Ishikawa (cell line): ENCODE results near the gene SPINK7.

Source experiments
- CEBPB ChIP-seq: IDR thresholded peaks from 2 replicates; pipeline ENCODE4 v1.6.1; 2012
- CREB1 ChIP-seq: IDR thresholded peaks from 2 replicates; pipeline ENCODE4 v1.6.1; 2012; ENCODE audit warnings: low read depth
- EGR1 ChIP-seq: IDR thresholded peaks from 2 replicates; pipeline ENCODE4 v1.6.1; 2012
- EP300 ChIP-seq: IDR thresholded peaks from 2 replicates; pipeline ENCODE4 v1.6.1; 2012; ENCODE audit warnings: borderline replicate concordance
- FOXM1 ChIP-seq: IDR thresholded peaks from 2 replicates; pipeline ENCODE4 v1.6.1; 2012; ENCODE audit warnings: low read depth, borderline replicate concordance
- NFIC ChIP-seq: IDR thresholded peaks from 2 replicates; pipeline ENCODE4 v1.6.1; 2012
- RAD21 ChIP-seq: IDR thresholded peaks from 2 replicates; pipeline ENCODE4 v1.6.1; 2012; ENCODE audit warnings: low read depth
- REST ChIP-seq: IDR thresholded peaks from 2 replicates; pipeline ENCODE4 v1.6.1; 2012; ENCODE audit warnings: low read depth, mild to moderate bottlenecking
- TAF1 ChIP-seq: IDR thresholded peaks from 2 replicates; pipeline ENCODE4 v1.6.1; 2012; ENCODE audit warnings: low read depth, mild to moderate bottlenecking
- TCF12 ChIP-seq: IDR thresholded peaks from 2 replicates; pipeline ENCODE4 v1.6.1; 2012; ENCODE audit warnings: low read depth
- TEAD4 ChIP-seq: IDR thresholded peaks from 2 replicates; pipeline ENCODE4 v1.6.1; 2012
- USF1 ChIP-seq: IDR thresholded peaks from 2 replicates; pipeline ENCODE4 v1.6.1; 2012
- YY1 ChIP-seq: IDR thresholded peaks from 2 replicates; pipeline ENCODE4 v1.6.1; 2012; ENCODE audit warnings: low read depth
- ZBTB7A ChIP-seq: IDR thresholded peaks from 2 replicates; pipeline ENCODE4 v1.6.1; 2012; ENCODE audit warnings: low read depth
- TF ChIP-seq, protein P1 (sequence below): IDR thresholded peaks from 2 replicates; pipeline ENCODE4 v1.6.1; 2012

SPINK7 gene

GRCh38 chr5:148306446-148306845 is 5.8 kb upstream of the SPINK7 start:
- TF ChIP-seq EGR1 (no peak), TCF12 (no peak), NFIC (no peak), ZBTB7A (no peak), CEBPB (no peak), REST (no peak), TEAD4 (no peak), RAD21 (no peak), FOXM1 (no peak), YY1 (no peak), CREB1 (no peak), USF1 (no peak)
- TF ChIP-seq, protein P1, sequence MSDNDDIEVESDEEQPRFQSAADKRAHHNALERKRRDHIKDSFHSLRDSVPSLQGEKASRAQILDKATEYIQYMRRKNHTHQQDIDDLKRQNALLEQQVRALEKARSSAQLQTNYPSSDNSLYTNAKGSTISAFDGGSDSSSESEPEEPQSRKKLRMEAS, result no peak

GRCh38 chr5:148309019-148309418 is 3.2 kb upstream of the SPINK7 start:
- no peak for TF ChIP-seq USF1
- TF ChIP-seq CREB1, result no peak
- no peak for TF ChIP-seq EGR1
- TF ChIP-seq YY1, result no peak
- no peak for TF ChIP-seq EP300
- TF ChIP-seq RAD21, result no peak
- no peak for TF ChIP-seq ZBTB7A
- TF ChIP-seq REST, result no peak
- TF ChIP-seq FOXM1, result no peak
- no peak for TF ChIP-seq CEBPB
- TF ChIP-seq NFIC, result no peak
- no peak for TF ChIP-seq TEAD4
- no peak for TF ChIP-seq TAF1
- TF ChIP-seq TCF12, result no peak
- TF ChIP-seq, protein P1, result no peak

DNA sequence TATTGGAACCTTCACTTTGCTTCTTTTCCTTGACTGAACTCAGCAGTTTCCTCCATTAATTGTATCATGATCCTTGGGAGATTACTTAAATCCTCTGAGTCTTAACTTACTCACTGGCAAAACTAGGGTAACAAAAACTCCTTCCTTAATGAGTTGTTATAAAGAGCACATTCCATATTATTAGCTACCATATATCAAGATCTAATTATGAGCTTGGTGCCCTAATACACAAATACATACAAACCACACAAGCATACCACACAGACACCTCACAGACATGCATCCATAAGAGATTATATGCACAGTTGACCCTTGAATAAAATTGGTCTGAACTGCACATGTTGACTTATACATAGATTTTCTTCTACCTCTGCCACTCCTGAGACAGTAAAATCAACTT is 2.5 kb upstream of the SPINK7 start:
- TF ChIP-seq TEAD4 (no peak), ZBTB7A (no peak), EGR1 (no peak), USF1 (no peak), FOXM1 (no peak), EP300 (no peak), RAD21 (no peak), YY1 (no peak), NFIC (no peak), TAF1 (no peak), CREB1 (no peak), REST (no peak), TCF12 (no peak), CEBPB (no peak)
- TF ChIP-seq, protein P1, result no peak

- TF ChIP-seq USF1 (no peak), CEBPB (no peak), EGR1 (no peak), TEAD4 (no peak), CREB1 (no peak), EP300 (no peak), FOXM1 (no peak), TAF1 (no peak)
- TF ChIP-seq, protein P1, result no peak
These were observed 739 bp upstream of the SPINK7 start for GRCh38 chr5:148311484-148311883.
